Stimulated activated CD8-positive, alpha-beta memory T cell treated with anti-CD3 and anti-CD28 coated beads, Interleukin-7, amount 100 ng/mL, for 1 hour (primary cell): Measurements from ENCODE around the gene PLCXD3.
"Not testable (repeated sequence)": the region's sequence is repeated elsewhere in the genome, so short reads cannot be mapped to it uniquely, and the experiment has no call there.

Experiments
- DNase-seq, 2 donors: peaks; one replicate each; pipeline ENCODE4 v3.0.0-alpha.2; 2020; ENCODE audit warnings: low read depth in 2 of 2

Gene PLCXD3

DNA sequence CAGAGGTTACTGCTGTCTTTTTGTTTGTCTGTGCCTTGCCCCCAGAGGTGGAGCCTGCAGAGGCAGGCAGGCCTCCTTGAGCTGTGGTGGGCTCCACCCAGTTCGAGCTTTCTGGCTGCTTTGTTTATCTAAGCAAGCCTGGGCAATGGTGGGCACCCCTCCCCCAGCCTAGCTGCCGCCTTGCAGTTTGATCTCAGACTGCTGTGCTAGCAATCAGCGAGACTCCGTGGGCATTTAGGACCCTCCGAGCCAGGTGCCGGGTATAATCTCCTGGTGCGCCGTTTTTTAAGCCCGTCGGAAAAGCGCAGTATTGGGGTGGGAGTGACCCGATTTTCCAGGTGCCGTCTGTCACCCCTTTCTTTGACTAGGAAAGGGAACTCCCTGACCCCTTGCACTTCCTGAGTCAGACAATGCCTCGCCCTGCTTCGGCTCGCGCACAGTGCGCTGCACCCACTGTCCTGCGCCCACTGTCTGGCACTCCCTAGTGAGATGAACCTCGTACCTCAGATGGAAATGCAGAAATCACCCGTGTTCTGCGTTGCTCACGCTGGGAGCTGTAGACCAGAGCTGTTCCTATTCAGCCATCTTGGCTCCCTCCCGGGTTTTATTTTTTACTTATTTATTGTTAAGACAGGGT lies 16.8 kb downstream of the PLCXD3 start:
- DNase-seq = not testable (repeated sequence)

GRCh38 chr5:41485533-41485932 lies 24.9 kb downstream of the PLCXD3 start:
- no peak for DNase-seq

- no peak for DNase-seq
Measured at GRCh38 chr5:41482715-41483114, 27.7 kb downstream of the PLCXD3 start.

DNA sequence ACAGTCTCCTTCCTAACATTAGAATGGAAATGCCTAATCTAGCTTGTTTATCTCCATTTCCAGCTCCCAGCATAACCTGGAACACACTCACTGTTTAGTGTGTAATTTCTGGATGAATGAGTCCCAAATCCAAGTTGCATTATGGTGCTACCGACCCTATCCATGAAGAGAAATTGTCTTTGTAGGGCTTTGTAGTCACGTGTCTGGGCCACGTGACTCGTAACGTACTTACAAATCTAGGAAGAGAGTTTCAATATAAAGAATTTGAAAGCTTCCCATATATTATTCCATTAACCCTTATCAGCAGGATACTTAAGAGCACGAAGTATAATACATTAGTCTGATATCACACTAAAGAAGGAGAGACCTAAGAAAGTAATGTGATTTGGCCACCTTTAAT lies 28.2 kb downstream of the PLCXD3 start:
- DNase-seq = no peak

DNA sequence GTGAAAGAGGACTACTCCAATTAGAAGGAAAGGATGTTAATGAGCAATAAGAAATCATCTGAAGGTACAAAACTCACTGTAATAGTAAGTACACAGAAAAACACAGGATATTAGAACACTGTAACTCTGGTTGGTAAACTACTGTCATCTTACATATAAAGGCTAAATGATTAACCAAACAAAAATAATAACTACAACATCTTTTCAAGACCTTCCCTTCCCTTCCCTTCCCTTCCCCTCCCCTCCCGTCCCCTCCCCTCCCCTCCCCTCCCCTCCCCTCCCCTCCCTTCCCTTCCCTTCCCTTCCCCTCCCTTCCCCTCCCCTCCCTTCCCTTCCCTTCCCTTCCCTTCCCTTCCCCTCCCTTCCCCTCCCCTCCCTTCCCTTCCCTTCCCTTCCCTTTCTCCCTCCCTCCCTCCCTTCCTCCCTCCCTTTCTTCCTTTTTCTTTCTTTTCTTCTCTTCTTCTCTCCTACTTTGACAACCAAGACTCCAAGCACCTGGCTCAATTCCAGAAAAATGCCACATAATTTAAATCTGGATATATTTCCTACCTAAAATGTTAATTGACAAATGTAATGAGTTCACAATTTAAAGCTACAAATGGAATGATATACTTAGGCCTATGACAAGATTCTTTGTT lies 38.7 kb downstream of the PLCXD3 start:
- DNase-seq = not testable (repeated sequence)

- DNase-seq = no peak
Measured at GRCh38 chr5:41465493-41466171, 44.8 kb downstream of the PLCXD3 start.

DNA sequence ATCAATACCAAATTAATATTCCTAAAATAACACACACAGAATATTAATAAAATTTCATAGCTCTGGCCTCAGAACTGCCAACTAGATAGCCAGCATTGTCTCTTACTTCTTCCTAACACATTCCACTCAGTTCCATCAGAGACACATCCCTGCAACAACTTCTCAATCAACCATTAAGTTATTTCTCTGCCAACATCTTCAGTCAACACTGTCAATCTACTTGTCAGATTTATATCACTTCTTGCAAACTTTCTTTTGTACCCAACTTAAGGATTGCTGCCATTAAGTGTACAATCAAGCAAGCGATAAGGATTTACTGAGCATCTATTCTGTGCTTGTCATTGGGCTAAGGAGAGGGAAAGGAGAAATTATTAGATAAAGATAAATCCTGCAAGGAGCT lies 50.8 kb downstream of the PLCXD3 start:
- no peak for DNase-seq

DNA sequence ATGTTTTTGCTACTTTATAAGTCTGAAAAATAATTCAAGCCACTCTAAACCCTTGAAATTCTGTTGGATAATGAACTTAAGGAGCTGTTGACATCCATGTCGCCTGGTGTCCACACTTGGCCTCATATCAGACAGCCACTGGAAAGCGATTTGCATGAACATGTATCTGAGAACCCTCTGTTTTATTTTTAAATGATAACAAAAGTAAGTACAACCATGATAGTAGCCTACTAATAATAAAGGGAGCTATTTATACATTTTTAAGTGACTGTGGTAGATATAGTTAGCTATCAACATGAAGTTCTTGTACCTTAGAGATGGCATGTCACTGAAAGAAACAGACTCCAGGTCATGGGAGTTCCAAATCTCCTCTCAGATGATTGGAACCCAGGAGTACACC lies 53.3 kb downstream of the PLCXD3 start:
- DNase-seq = no peak

GRCh38 chr5:41452506-41452905 lies 57.9 kb downstream of the PLCXD3 start:
- DNase-seq = no peak

GRCh38 chr5:41447650-41448510 lies 62.5 kb downstream of the PLCXD3 start:
- no peak for DNase-seq

DNA sequence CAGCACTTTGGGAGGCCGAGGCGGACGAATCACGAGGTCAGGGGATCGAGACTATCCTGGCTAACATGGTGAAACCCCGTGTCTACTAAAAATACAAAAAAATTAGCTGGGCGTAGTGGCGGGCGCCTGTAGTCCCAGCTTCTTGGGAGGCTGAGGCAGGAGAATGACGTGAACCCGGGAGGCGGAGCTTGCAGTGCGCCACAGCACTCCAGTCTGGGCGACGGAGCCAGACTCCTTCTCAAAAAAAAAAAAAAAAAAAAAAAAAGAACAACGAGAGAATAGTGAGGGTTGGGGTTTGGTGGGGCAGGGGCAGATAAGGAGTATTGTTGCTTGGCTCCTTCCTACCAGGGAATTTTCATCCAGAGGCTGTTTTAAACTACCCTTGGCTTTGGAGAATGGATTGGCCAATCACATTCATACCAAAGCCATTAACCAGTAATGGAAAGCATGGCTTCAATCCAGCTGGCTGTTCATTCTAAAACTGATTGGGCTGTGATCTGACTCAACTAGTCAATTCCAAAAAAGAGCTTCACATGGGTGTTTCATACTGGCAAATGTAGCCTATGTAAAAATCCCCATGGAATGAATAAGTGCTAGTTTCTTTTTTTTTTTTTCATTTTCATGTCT lies 64.4 kb downstream of the PLCXD3 start:
- no peak for DNase-seq

DNA sequence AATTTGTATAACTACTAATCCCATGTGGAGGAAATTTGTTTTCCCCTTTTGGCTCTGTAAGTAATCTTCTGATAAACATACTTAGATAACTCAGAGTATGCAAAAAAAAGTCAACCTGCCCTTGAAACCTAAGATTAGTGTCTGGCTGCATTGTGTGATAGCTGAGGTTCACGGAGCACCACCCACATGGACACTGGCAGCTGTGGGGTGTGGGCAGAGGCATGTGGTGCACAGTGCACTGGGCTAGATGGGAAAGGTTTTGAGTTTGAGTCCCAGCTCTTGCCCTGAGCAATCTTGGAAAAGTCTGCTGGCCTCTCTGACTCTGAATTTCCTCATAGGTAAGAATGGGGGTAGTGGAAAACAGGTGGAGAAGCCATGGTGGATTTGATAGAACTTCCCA lies 75.1 kb downstream of the PLCXD3 start:
- DNase-seq = no peak

GRCh38 chr5:41433552-41434181 lies 76.7 kb downstream of the PLCXD3 start:
- no peak for DNase-seq

GRCh38 chr5:41432481-41433253 lies 77.7 kb downstream of the PLCXD3 start:
- DNase-seq = no peak

GRCh38 chr5:41427505-41427904 lies 82.9 kb downstream of the PLCXD3 start:
- no peak for DNase-seq

GRCh38 chr5:41425736-41426135 lies 84.7 kb downstream of the PLCXD3 start:
- DNase-seq = no peak

GRCh38 chr5:41420492-41421067 lies 89.8 kb downstream of the PLCXD3 start:
- no peak for DNase-seq

- no peak for DNase-seq
Measured at GRCh38 chr5:41418220-41419031, 92.0 kb downstream of the PLCXD3 start.

GRCh38 chr5:41416336-41416735 lies 94.1 kb downstream of the PLCXD3 start:
- DNase-seq = no peak
